H7 (cell line): ENCODE measurements around the gene CAMLG. TPM values are rescaled to one million over a fixed set of nuclear protein-coding genes. Genes with fewer than 3 reads are reported as not detected.

Experiments
- DNase-seq: peaks from one replicate; pipeline ENCODE4 v3.0.0; 2012
- H3K27me3 ChIP-seq: 2 replicates; pipeline ENCODE4 v1.6.0; 2011; ENCODE audit warnings: mild to moderate bottlenecking, low read length; ENCODE audit not compliant: control insufficient read depth, insufficient read depth
- H3K36me3 ChIP-seq: replicated peaks from 2 replicates; pipeline ENCODE4 v1.5.1; 2011; ENCODE audit warnings: low read length; ENCODE audit not compliant: control insufficient read depth, insufficient read depth
- H3K4me3 ChIP-seq: 2 replicates; pipeline ENCODE4 v1.5.1; 2011; ENCODE audit warnings: low read depth, mild to moderate bottlenecking, control low read depth, low read length, moderate library complexity; ENCODE audit not compliant: insufficient read depth
- total RNA-seq: library from RNA; depleted of rRNA; stranded (reverse); fragments of >200 nt; shearing (Covaris generic); gene quantifications from 2 replicates; pipeline ENCODE4 v1.2.3, GENCODE V29; 2014; rRNA removed

CAMLG gene
- total RNA-seq, 1 experiment from 2014 or later = 41.1 TPM

DNA sequence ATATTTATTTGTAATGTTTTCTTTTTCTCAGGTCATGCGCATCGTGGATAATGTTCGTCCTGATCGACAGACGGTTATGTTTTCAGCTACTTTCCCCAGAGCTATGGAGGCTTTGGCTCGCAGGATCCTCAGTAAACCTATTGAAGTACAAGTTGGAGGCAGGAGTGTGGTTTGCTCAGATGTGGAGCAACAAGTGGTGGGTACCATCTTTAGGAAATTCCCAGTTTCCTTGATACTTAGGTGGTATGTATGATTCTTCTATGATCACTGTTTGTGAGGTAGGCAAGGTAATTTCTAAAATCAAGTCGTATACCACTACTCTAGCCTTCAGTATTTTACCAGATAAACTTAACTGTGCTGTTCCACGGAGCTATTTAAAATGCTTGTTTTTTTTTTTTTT is 56.5 kb downstream of the CAMLG start:
- no peak for DNase-seq
- peaks cover 45% of the 10 kb centered on the region for H3K36me3 ChIP-seq
- no peak overlapping the region for H3K4me3 ChIP-seq
- H3K27me3 ChIP-seq = no peaks in the 10 kb centered on the region

GRCh38 chr5:134798468-134798867 is 60.1 kb downstream of the CAMLG start:
- Histone ChIP-seq H3K4me3 (no peak overlapping the region), H3K36me3 (peaks cover 29% of the 10 kb centered on the region), H3K27me3 (no peaks in the 10 kb centered on the region)
- no peak for DNase-seq

Other genes with a start within 250 kb of the CAMLG start
- 29.5 and 33.7 TPM in 2 replicates for gene JADE2, start 212.9 kb upstream of the CAMLG start, total RNA-seq
- gene SAR1B, start 105.7 kb upstream of the CAMLG start, total RNA-seq = 12.6 and 22.9 TPM in 2 replicates
- gene SEC24A, start 89.8 kb upstream of the CAMLG start, total RNA-seq = 19.7 and 27.2 TPM in 2 replicates
- gene DDX46, start 20.2 kb downstream of the CAMLG start, total RNA-seq = 27.9 and 38.6 TPM in 2 replicates
- 15.4 and 21.0 TPM in 2 replicates for gene C5orf24, start 107.4 kb downstream of the CAMLG start, total RNA-seq
- gene TXNDC15, start 135.8 kb downstream of the CAMLG start, total RNA-seq = 22.5 and 25.5 TPM in 2 replicates
- gene PCBD2, start 166.6 kb downstream of the CAMLG start, total RNA-seq = 2.3 and 8.5 TPM in 2 replicates
- gene CATSPER3, start 229.4 kb downstream of the CAMLG start, total RNA-seq = 0.07 TPM in 1 of 2 replicates, not detected in the other